Measurements from ENCODE around the gene ARHGEF12. TPM values are rescaled to one million over a fixed set of nuclear protein-coding genes. Genes with fewer than 3 reads are reported as not detected.

ARHGEF12 gene
- total RNA-seq, 4 donors from 2014 or later: 99.7 to 135 (median 112) TPM

- TF ChIP-seq CTCF (IDR thresholded peaks at IDR 0.05): no peak
- no peak for TF ChIP-seq EP300 (IDR thresholded peaks at IDR 0.05)
- ATAC-seq: no peak
- Histone ChIP-seq H3K4me3 (no peak overlapping the region), H3K27me3 (no peaks in the 10 kb centered on the region), H3K9me3 (no peaks in the 10 kb centered on the region), H3K36me3 (peaks cover 3 to 100% of the 10 kb centered on the region in 2 donors), H3K4me1 (no peaks in the 10 kb centered on the region), H3K27ac (no peak overlapping the region)
These were observed 119.3 kb downstream of the ARHGEF12 start for GRCh38 chr11:120455487-120455886.

- Histone ChIP-seq H3K27ac (no peak overlapping the region), H3K36me3 (peaks cover 16 to 100% of the 10 kb centered on the region in 2 donors), H3K9me3 (no peaks in the 10 kb centered on the region), H3K27me3 (no peaks in the 10 kb centered on the region), H3K4me3 (no peak overlapping the region), H3K4me1 (no peaks in the 10 kb centered on the region)
- no peak for ATAC-seq
- WGBS, 2 donors (ENCODE audit: low coverage in 1 of 2): 75 to 86% methylated on average over 1 of the region's 1 CpG
- TF ChIP-seq EP300 (IDR thresholded peaks at IDR 0.05) (no peak), CTCF (IDR thresholded peaks at IDR 0.05) (no peak), POLR2AphosphoS5 (IDR thresholded peaks at IDR 0.05) (no peak), POLR2A (IDR thresholded peaks at IDR 0.05) (no peak)
These were observed 121.8 kb downstream of the ARHGEF12 start for GRCh38 chr11:120457996-120458395.

- H3K4me1 ChIP-seq: no peaks in the 10 kb centered on the region
- peaks cover 15 to 98% of the 10 kb centered on the region in 2 donors for H3K36me3 ChIP-seq
- no peak overlapping the region for H3K27ac ChIP-seq
- 97 to 100% methylated on average over 2 of the region's 2 CpGs for WGBS, 2 donors (ENCODE audit: low coverage in 1 of 2)
- no peaks in the 10 kb centered on the region for H3K27me3 ChIP-seq
- H3K4me3 ChIP-seq: no peak overlapping the region
- no peak for ATAC-seq
- H3K9me3 ChIP-seq: no peaks in the 10 kb centered on the region
- TF ChIP-seq CTCF (IDR thresholded peaks at IDR 0.05) (no peak), POLR2AphosphoS5 (IDR thresholded peaks at IDR 0.05) (no peak), EP300 (IDR thresholded peaks at IDR 0.05) (no peak), POLR2A (IDR thresholded peaks at IDR 0.05) (no peak)
These were observed 126.6 kb downstream of the ARHGEF12 start for GRCh38 chr11:120462825-120463224.

- H3K4me1 ChIP-seq: no peaks in the 10 kb centered on the region
- H3K36me3 ChIP-seq: peaks cover 18 to 98% of the 10 kb centered on the region in 2 donors
- WGBS, 2 donors (ENCODE audit: low coverage in 1 of 2): 90 to 91% methylated on average over 6 of the region's 6 CpGs
- H3K4me3 ChIP-seq: no peak overlapping the region
- no peaks in the 10 kb centered on the region for H3K9me3 ChIP-seq
- ATAC-seq: no peak
- no peaks in the 10 kb centered on the region for H3K27me3 ChIP-seq
- H3K27ac ChIP-seq: no peak overlapping the region
- no peak for TF ChIP-seq POLR2A (IDR thresholded peaks at IDR 0.05)
These were observed 129.8 kb downstream of the ARHGEF12 start for GRCh38 chr11:120465921-120466534.

GRCh38 chr11:120467627-120468026 lies 131.4 kb downstream of the ARHGEF12 start:
- H3K36me3 ChIP-seq: peaks cover 10 to 96% of the 10 kb centered on the region in 2 donors

More at GRCh38 chr11:120467627-120468026, 131.4 kb downstream of the ARHGEF12 start:
- Histone ChIP-seq H3K27ac (no peak overlapping the region), H3K4me1 (no peaks in the 10 kb centered on the region), H3K27me3 (no peaks in the 10 kb centered on the region), H3K9me3 (no peaks in the 10 kb centered on the region), H3K4me3 (no peak overlapping the region)
- WGBS, 2 donors (ENCODE audit: low coverage in 1 of 2): 86 to 97% methylated on average over 4 to 6 of the region's 6 CpGs
- TF ChIP-seq POLR2A (IDR thresholded peaks at IDR 0.05) (no peak), POLR2AphosphoS5 (IDR thresholded peaks at IDR 0.05) (no peak), EP300 (IDR thresholded peaks at IDR 0.05) (no peak), CTCF (IDR thresholded peaks at IDR 0.05) (no peak)
- ATAC-seq: no peak
